Uterus (tissue), 2 donors: ENCODE results near the gene PER2.

Experiments
- POLR2A ChIP-seq, 2 donors: fragments of 450-650 bp; IDR thresholded peaks; one replicate each; pipeline ENCODE4 v1.6.1; 2016; ENCODE audit warnings: antibody characterized with exemption in 2 of 2, mild to moderate bottlenecking in 1 of 2, moderate library complexity in 1 of 2
- TF ChIP-seq, protein P1 (sequence below), 4 experiments: fragments of 200-600 bp in 2 of 4; fragments of 450-650 bp in 2 of 4; sonication (generic) in 2 of 4; IDR thresholded peaks; one replicate each; pipeline ENCODE4 v1.5.1; 2016 to 2019; ENCODE audit warnings: antibody characterized with exemption in 4 of 4, mild to moderate bottlenecking in 2 of 4, moderate library complexity in 1 of 4

DNA sequence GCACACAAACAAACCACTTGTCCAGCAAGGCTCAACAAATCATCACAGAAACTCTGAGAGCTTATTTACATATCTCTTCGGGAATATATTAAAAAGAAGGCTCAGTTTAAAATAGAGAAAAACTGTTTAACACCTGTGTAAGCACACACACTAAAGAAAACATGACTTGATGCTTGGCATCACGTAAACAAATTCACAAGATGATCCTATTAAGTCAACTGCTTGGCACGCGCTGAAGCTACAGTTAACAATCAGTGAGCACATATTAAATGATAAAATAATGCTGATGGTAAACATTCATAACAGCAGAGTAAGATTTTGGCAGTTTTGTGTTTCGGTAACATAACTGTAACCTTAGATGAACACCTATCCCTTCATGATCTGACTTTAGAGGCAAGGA is 44.3 kb downstream of the PER2 start:
- TF ChIP-seq, protein P1, sequence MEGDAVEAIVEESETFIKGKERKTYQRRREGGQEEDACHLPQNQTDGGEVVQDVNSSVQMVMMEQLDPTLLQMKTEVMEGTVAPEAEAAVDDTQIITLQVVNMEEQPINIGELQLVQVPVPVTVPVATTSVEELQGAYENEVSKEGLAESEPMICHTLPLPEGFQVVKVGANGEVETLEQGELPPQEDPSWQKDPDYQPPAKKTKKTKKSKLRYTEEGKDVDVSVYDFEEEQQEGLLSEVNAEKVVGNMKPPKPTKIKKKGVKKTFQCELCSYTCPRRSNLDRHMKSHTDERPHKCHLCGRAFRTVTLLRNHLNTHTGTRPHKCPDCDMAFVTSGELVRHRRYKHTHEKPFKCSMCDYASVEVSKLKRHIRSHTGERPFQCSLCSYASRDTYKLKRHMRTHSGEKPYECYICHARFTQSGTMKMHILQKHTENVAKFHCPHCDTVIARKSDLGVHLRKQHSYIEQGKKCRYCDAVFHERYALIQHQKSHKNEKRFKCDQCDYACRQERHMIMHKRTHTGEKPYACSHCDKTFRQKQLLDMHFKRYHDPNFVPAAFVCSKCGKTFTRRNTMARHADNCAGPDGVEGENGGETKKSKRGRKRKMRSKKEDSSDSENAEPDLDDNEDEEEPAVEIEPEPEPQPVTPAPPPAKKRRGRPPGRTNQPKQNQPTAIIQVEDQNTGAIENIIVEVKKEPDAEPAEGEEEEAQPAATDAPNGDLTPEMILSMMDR (IDR thresholded peaks at IDR 0.05), result no peak
- no peak for TF ChIP-seq POLR2A (IDR thresholded peaks at IDR 0.05)
